ENCODE results near the gene NUCB1.

DNA sequence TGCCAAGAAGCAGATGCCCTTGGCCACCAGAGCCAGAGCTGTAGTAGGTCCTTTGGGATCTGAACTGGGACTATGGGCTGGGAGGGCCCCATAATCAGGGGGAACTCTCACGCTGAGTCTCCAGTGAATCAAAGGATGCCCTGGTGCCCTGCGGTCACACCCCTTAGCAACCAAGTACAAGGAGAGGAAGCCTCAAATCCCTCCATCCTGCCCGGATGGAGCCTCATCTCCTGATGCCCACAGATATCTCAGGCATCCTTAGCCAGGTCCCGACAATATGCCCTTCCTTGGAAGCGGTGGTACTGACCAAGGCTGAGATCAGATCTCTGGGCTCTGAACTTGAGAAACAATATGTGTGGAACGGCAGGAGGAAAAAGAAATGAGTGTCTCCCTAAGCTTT, 33.4 kb upstream of the NUCB1 start:
- TF ChIP-seq TAF1 (IDR thresholded peaks at IDR 0.05; ENCODE audit: low read depth, low read length): no peak
- no peak for TF ChIP-seq POLR2A (IDR thresholded peaks at IDR 0.05; ENCODE audit: low read depth, low read length)

Data from GM12891 (cell line).